Endodermal cell (in vitro differentiated cells): Measurements from ENCODE around the gene LSM3. TPM values are rescaled to one million over a fixed set of nuclear protein-coding genes. Genes with fewer than 3 reads are reported as not detected.

Experiments used
- DNase-seq: peaks from one replicate; pipeline ENCODE4 v3.0.0-alpha.2; 2017
- H3K27ac ChIP-seq: 2 replicates; pipeline ENCODE4 v1.5.1; 2013; ENCODE audit warnings: mild to moderate bottlenecking, low read depth, low read length, moderate library complexity
- H3K27me3 ChIP-seq: 2 replicates; pipeline ENCODE4 v1.6.1; 2013; ENCODE audit warnings: mild to moderate bottlenecking, low read length, moderate library complexity; ENCODE audit not compliant: insufficient read depth, control insufficient read depth, poor library complexity, severe bottlenecking
- H3K36me3 ChIP-seq: 2 replicates; pipeline ENCODE4 v1.7.0; 2013; ENCODE audit warnings: mild to moderate bottlenecking, low read length, moderate library complexity; ENCODE audit not compliant: control insufficient read depth, insufficient read depth
- H3K4me1 ChIP-seq: one replicate; pipeline ENCODE4 v1.7.0; 2013; ENCODE audit warnings: low read length; ENCODE audit not compliant: control insufficient read depth, insufficient read depth
- H3K4me3 ChIP-seq: 2 replicates; pipeline ENCODE4 v1.5.1; 2013; ENCODE audit warnings: mild to moderate bottlenecking, low read length, moderate library complexity
- H3K9ac ChIP-seq: 2 replicates; pipeline ENCODE4 v1.6.1; 2013; ENCODE audit warnings: mild to moderate bottlenecking, low read length, moderate library complexity; ENCODE audit not compliant: poor library complexity, severe bottlenecking; ENCODE audit errors: extremely low read depth
- H3K9me3 ChIP-seq: 2 replicates; pipeline ENCODE4 v1.6.1; 2013; ENCODE audit warnings: mild to moderate bottlenecking, low read length, moderate library complexity; ENCODE audit not compliant: control insufficient read depth
- H3K27ac Mint-ChIP-seq: 2 replicates; pipeline ENCODE4 v1.8.0; 2020; ENCODE audit warnings: mixed read lengths
- H3K27me3 Mint-ChIP-seq: 2 replicates; pipeline ENCODE4 v1.8.0; 2021; ENCODE audit warnings: mild to moderate bottlenecking, mixed read lengths; ENCODE audit not compliant: insufficient read depth
- H3K36me3 Mint-ChIP-seq: 2 replicates; pipeline ENCODE4 v1.8.0; 2020; ENCODE audit warnings: low read depth, mixed read lengths
- H3K4me1 Mint-ChIP-seq: 2 replicates; pipeline ENCODE4 v1.8.0; 2020; ENCODE audit warnings: mixed read lengths
- H3K4me3 Mint-ChIP-seq: 2 replicates; pipeline ENCODE4 v1.8.0; 2020; ENCODE audit warnings: mild to moderate bottlenecking, moderate library complexity, mixed read lengths
- H3K9me3 Mint-ChIP-seq: 2 replicates; pipeline ENCODE4 v1.8.0; 2020; ENCODE audit warnings: mild to moderate bottlenecking, mixed read lengths
- WGBS, 2 experiments: methylation state at CpG; one replicate each; pipeline versions ENCODE4 v1.1.5 to v1.1.7; 2013; ENCODE audit warnings: missing lambda C conversion rate in 2 of 2, mixed read lengths in 1 of 2; ENCODE audit not compliant: insufficient coverage in 1 of 2, insufficient read length in 1 of 2; 5-methylcytosine and 5-hydroxymethylcytosine counted together
- total RNA-seq, 2 donors: library from RNA; stranded (reverse); fragmentation: NEBNext Ultra II Directional in 1 of 2; extraction: Animal tissue kit (Norgen Biotek cat#: 25700) in 1 of 2; gene quantifications; 2 replicates in 1 of 2; 3 replicates in 1 of 2; pipeline ENCODE4 v1.2.1, GENCODE V29; 2021
- TF ChIP-seq, protein P1 (sequence below): fragments of 200-600 bp; sonication (generic); conservative IDR thresholded peaks from 2 replicates; pipeline ENCODE4 v1.5.0; 2021; ENCODE audit warnings: antibody characterized with exemption, mild to moderate bottlenecking

LSM3 gene
- total RNA-seq, 2 donors from 2014 or later, result 18.1 to 19.7 TPM

DNA sequence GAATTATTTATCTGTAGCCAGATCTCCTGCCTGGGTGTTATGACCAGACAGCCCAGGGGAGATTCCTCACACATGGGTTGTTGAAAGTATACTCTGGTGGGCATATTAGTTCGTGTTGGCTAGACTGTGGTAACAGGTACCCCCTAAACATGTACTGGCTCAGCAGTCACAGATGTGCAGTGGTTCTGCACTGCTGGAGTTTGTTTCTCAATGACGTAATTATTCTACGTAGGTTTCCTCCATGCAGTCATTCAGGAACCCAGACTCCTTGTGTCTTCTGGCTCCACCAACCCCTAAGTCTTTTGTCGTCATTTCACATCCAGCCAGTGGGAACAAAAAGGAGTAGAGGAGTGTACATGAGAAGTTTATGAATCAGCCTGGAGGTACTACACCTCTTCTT, 16.2 kb downstream of the LSM3 start:
- Mint-ChIP-seq H3K36me3 (peaks cover 66% of the 10 kb centered on the region), H3K9me3 (no peaks in the 10 kb centered on the region), H3K27me3 (no peaks in the 10 kb centered on the region), H3K4me3 (no peak overlapping the region), H3K27ac (no peak overlapping the region), H3K4me1 (peaks cover 20% of the 10 kb centered on the region)
- 93 to 100% methylated on average over 3 to 4 of the region's 4 CpGs for WGBS, 2 experiments
- TF ChIP-seq, protein P1, sequence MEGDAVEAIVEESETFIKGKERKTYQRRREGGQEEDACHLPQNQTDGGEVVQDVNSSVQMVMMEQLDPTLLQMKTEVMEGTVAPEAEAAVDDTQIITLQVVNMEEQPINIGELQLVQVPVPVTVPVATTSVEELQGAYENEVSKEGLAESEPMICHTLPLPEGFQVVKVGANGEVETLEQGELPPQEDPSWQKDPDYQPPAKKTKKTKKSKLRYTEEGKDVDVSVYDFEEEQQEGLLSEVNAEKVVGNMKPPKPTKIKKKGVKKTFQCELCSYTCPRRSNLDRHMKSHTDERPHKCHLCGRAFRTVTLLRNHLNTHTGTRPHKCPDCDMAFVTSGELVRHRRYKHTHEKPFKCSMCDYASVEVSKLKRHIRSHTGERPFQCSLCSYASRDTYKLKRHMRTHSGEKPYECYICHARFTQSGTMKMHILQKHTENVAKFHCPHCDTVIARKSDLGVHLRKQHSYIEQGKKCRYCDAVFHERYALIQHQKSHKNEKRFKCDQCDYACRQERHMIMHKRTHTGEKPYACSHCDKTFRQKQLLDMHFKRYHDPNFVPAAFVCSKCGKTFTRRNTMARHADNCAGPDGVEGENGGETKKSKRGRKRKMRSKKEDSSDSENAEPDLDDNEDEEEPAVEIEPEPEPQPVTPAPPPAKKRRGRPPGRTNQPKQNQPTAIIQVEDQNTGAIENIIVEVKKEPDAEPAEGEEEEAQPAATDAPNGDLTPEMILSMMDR, result no peak
- DNase-seq, result no peak
- peaks cover 46% of the 10 kb centered on the region for H3K36me3 ChIP-seq
- H3K4me3 ChIP-seq, result no peak overlapping the region
- H3K27me3 ChIP-seq, result no peaks in the 10 kb centered on the region
- no peak overlapping the region for H3K27ac ChIP-seq
- H3K9ac ChIP-seq, result no peak overlapping the region
- no peaks in the 10 kb centered on the region for H3K9me3 ChIP-seq
- no peaks in the 10 kb centered on the region for H3K4me1 ChIP-seq

DNA sequence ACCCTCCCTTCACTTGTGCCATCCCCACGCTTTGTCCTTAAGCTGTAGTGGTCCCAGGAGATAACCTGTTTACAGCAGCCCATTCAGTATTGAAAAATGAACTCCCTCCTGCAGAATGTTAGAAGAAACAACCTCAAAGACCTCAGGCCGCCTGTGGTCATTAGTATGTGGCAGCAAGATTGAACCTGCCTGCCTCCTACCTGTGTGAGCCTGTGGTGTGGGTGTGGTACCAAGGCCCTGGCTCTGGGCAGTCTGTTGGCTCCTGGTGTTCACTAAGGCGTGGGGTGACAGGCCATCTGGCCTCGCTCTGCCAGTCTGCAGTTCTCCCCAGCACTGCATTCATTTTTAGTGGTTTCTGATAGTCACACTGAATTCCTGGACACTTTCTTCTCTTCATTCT, 21.0 kb downstream of the LSM3 start:
- H3K36me3 Mint-ChIP-seq, result peaks cover 47% of the 10 kb centered on the region
- no peaks in the 10 kb centered on the region for H3K9me3 Mint-ChIP-seq
- no peak for DNase-seq
- 88 to 91% methylated on average over 3 to 4 of the region's 4 CpGs for WGBS, 2 experiments
- no peaks in the 10 kb centered on the region for H3K27me3 ChIP-seq
- H3K27ac Mint-ChIP-seq, result no peak overlapping the region
- no peak overlapping the region for H3K9ac ChIP-seq
- no peak overlapping the region for H3K4me3 ChIP-seq
- H3K36me3 ChIP-seq, result peaks cover 41% of the 10 kb centered on the region
- H3K4me1 Mint-ChIP-seq, result peaks cover 2% of the 10 kb centered on the region
- H3K4me3 Mint-ChIP-seq, result no peak overlapping the region
- H3K9me3 ChIP-seq, result no peaks in the 10 kb centered on the region
- H3K27me3 Mint-ChIP-seq, result peaks cover 2% of the 10 kb centered on the region
- TF ChIP-seq, protein P1, result no peak
- no peaks in the 10 kb centered on the region for H3K4me1 ChIP-seq
- no peak overlapping the region for H3K27ac ChIP-seq

DNA sequence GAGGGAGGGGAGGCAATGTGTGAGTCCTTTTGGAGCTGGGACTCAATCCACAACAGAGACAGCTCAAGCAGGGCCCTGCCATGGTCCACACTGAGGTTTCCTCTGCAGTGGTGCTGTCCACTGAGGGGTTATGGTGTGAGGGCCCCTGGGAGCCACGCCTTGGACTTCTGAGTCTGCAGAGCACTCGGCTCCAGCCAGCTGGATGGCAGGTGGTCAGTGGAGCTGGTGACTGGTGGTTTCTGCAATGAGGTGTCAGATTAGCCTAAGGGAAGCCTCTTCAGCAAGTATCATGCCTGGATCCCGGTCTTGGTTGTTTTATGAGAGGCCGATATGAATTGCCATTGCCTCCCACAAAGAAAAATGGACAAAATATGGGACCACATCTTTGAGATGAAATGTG, 21.7 kb downstream of the LSM3 start:
- Mint-ChIP-seq H3K27ac (no peak overlapping the region), H3K27me3 (peaks cover 2% of the 10 kb centered on the region), H3K9me3 (no peaks in the 10 kb centered on the region), H3K4me3 (no peak overlapping the region), H3K4me1 (peaks cover 2% of the 10 kb centered on the region), H3K36me3 (peaks cover 41% of the 10 kb centered on the region)
- Histone ChIP-seq H3K4me1 (no peaks in the 10 kb centered on the region), H3K9me3 (no peaks in the 10 kb centered on the region), H3K9ac (no peak overlapping the region), H3K4me3 (no peak overlapping the region), H3K36me3 (peaks cover 35% of the 10 kb centered on the region), H3K27ac (no peak overlapping the region), H3K27me3 (no peaks in the 10 kb centered on the region)
- DNase-seq, result no peak
- 89 to 100% methylated on average over 3 to 4 of the region's 4 CpGs for WGBS, 2 experiments
- TF ChIP-seq, protein P1, result no peak
